Fibroblast of pulmonary artery (primary cell): ENCODE results near the gene PRDM16.

Experiments used
- DNase-seq: peaks from one replicate; pipeline ENCODE4 v3.0.0-alpha.2; 2010; ENCODE audit warnings: low read depth
- H3K4me3 ChIP-seq: replicated peaks from 2 replicates; pipeline ENCODE4 v1.5.1; 2011; ENCODE audit warnings: low read depth, mild to moderate bottlenecking, control low read depth, low read length, moderate library complexity
- TF ChIP-seq, protein P1 (sequence below): IDR thresholded peaks from 2 replicates; pipeline ENCODE4 v1.5.1; 2011; ENCODE audit warnings: mild to moderate bottlenecking, control low read depth, low read length, inconsistent platforms; ENCODE audit errors: missing control alignments

The PRDM16 gene

DNA sequence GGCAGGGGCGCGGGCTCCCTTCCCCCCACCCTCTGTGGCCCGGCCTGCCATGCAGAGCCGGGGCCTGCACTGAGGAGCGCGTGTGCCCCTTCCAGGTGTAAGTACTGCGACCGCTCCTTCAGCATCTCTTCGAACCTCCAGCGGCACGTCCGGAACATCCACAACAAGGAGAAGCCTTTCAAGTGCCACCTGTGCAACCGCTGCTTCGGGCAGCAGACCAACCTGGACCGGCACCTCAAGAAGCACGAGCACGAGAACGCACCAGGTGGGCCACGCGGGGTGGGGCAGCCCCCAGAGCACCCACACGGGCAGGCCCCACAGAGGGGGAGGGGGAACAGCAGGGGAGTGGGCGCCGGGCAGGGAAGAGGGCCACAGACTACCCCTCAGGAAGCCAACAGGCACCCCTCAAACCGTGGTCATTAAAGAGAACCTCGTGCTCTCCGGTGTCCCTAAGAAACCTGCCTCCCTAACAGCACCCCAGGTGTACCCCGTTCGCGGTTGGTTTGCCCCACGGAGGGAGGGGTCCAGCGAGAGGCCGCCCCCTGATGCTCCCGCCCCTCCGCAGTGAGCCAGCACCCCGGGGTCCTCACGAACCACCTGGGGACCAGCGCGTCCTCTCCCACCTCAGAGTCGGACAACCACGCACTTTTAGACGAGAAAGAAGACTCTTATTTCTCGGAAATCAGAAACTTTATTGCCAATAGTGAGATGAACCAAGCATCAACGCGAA lies 356.6 kb downstream of the PRDM16 start:
- H3K4me3 ChIP-seq, result no peak overlapping the region
- DNase-seq, result no peak
- TF ChIP-seq, protein P1, sequence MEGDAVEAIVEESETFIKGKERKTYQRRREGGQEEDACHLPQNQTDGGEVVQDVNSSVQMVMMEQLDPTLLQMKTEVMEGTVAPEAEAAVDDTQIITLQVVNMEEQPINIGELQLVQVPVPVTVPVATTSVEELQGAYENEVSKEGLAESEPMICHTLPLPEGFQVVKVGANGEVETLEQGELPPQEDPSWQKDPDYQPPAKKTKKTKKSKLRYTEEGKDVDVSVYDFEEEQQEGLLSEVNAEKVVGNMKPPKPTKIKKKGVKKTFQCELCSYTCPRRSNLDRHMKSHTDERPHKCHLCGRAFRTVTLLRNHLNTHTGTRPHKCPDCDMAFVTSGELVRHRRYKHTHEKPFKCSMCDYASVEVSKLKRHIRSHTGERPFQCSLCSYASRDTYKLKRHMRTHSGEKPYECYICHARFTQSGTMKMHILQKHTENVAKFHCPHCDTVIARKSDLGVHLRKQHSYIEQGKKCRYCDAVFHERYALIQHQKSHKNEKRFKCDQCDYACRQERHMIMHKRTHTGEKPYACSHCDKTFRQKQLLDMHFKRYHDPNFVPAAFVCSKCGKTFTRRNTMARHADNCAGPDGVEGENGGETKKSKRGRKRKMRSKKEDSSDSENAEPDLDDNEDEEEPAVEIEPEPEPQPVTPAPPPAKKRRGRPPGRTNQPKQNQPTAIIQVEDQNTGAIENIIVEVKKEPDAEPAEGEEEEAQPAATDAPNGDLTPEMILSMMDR, result no peak

GRCh38 chr1:3426956-3427535 lies 358.0 kb downstream of the PRDM16 start:
- TF ChIP-seq, protein P1, result no peak
- no peak for DNase-seq
- no peak overlapping the region for H3K4me3 ChIP-seq

GRCh38 chr1:3427711-3428704 lies 359.0 kb downstream of the PRDM16 start:
- no peak for DNase-seq
- no peak overlapping the region for H3K4me3 ChIP-seq
- TF ChIP-seq, protein P1, result no peak

DNA sequence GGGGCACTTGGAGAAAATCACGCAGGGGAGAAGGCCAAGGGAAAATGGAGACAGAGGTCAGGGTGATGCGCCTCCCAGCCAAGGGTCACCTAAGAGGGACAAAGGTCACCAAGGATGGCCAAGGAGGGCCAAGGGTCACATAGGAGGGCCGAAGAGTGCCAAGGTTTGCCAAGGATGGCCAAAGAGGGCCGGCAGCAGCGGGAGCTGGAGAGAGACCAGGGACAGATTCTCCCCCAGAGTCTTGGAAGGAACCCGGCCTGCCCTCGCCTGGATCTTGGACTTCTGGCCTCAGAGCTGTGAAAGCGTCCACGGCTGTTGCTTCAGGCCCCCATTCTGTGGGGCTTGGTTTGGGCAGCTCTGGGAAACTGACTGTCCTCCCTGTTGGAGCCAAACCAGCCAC lies 359.9 kb downstream of the PRDM16 start:
- H3K4me3 ChIP-seq, result no peak overlapping the region
- DNase-seq, result no peak
- TF ChIP-seq, protein P1, result no peak

DNA sequence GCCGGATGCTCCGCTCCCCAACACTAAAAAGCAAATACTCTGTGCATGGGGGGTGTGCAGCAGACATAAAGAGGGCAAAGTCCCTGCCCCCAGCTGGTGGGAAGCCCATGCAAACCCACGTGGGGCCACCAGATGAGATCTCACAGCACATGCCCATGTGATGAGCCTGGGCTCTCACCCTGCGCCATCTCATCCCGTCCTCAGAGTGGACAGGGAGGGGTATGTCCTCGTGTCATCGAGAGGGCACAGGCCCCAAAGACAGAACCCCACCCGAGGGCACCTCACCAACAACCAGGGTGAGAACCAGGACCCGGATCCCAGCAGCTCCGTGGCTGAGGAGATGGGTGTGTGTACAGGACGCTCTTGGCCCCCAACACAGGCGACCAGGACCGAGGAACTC lies 360.3 kb downstream of the PRDM16 start:
- TF ChIP-seq, protein P1, result no peak
- no peak overlapping the region for H3K4me3 ChIP-seq
- no peak for DNase-seq

DNA sequence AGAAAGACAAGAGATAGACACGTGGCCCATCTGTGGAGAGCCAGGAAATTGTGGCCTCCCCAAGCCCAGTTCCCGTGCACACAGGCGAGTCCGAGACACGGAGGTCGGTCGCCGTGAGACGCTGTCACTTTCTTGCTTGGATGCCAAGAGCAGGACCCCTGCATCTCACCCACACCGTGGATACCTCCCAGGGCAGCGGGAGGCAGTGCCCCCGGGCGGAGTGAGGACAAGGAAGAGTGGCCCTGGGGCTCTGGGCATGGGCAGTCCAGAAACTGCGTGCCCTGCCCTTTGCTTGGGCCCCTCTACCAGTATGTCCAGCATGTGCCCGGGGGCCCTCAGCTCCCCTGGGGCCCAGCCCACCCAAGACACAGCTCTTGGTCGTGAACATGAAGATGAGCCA lies 360.8 kb downstream of the PRDM16 start:
- DNase-seq, result no peak
- TF ChIP-seq, protein P1, result no peak
- no peak overlapping the region for H3K4me3 ChIP-seq
